ENCODE results near the gene PCYOX1L. TPM values are rescaled to one million over a fixed set of nuclear protein-coding genes. Genes with fewer than 3 reads are reported as not detected.

PCYOX1L gene
- total RNA-seq, 1 experiment from 2014 or later = 7.0 TPM

GRCh38 chr5:149363358-149363757, 5.5 kb downstream of the PCYOX1L start:
- Histone ChIP-seq H3K36me3 (ENCODE audit: control insufficient read depth, insufficient read depth, low read length) (no peaks in the 10 kb centered on the region), H3K4me3 (ENCODE audit: low read depth in 2 of 2, low read length in 2 of 2) (no peak overlapping the region), H3K27me3 (ENCODE audit: control insufficient read depth, insufficient read depth, low read length) (no peaks in the 10 kb centered on the region), H3K9me3 (ENCODE audit: control insufficient read depth, insufficient read depth, low read depth, low read length) (no peaks in the 10 kb centered on the region), H3K4me1 (ENCODE audit: control insufficient read depth, insufficient read depth, low read length) (peaks cover 6% of the 10 kb centered on the region), H3K27ac (ENCODE audit: low read length) (no peak overlapping the region)
- TF ChIP-seq CTCF (IDR thresholded peaks at IDR 0.05) (no peak), SIN3A (IDR thresholded peaks at IDR 0.05; ENCODE audit: borderline replicate concordance, insufficient read depth, low read depth, low read length) (no peak), REST (IDR thresholded peaks at IDR 0.05; ENCODE audit: insufficient read depth in 1 of 2, low read depth in 2 of 2, low read length in 1 of 2) (no peak), POLR2AphosphoS5 (IDR thresholded peaks at IDR 0.05; ENCODE audit: low read depth, low read length) (no peak), TCF7L2 (IDR thresholded peaks at IDR 0.05; ENCODE audit: low read depth, low read length) (no peak)
- no peak for DNase-seq (ENCODE audit: low read depth, low spot score)
- in situ Hi-C loops (cut with HindIII; ENCODE audit: low pct_unique_long_range_greater_than_20kb, low sequenced_read_pairs) (no loop called here), intact Hi-C loops (cut with micrococcal nuclease; ENCODE audit: unreplicated experiment) (no loop called here)
- POLR2A ChIA-PET = no interaction called here
- ATAC-seq = no peak
- no TSS peak for BruUV-seq (replicated peaks)
- CTCF ChIA-PET = no interaction called here

- POLR2A ChIA-PET = no interaction called here
- CTCF ChIA-PET = no interaction called here
- BruUV-seq (replicated peaks) = no TSS peak
- Histone ChIP-seq H3K9me3 (ENCODE audit: control insufficient read depth, insufficient read depth, low read depth, low read length) (no peaks in the 10 kb centered on the region), H3K4me3 (ENCODE audit: low read depth in 2 of 2, low read length in 2 of 2) (no peak overlapping the region), H3K36me3 (ENCODE audit: control insufficient read depth, insufficient read depth, low read length) (no peaks in the 10 kb centered on the region), H3K27ac (ENCODE audit: low read length) (no peak overlapping the region), H3K27me3 (ENCODE audit: control insufficient read depth, insufficient read depth, low read length) (no peaks in the 10 kb centered on the region), H3K4me1 (ENCODE audit: control insufficient read depth, insufficient read depth, low read length) (no peaks in the 10 kb centered on the region)
- DNase-seq (ENCODE audit: low read depth, low spot score) (no peak), ATAC-seq (no peak)
- TF ChIP-seq SIN3A (IDR thresholded peaks at IDR 0.05; ENCODE audit: borderline replicate concordance, insufficient read depth, low read depth, low read length) = no peak
- no peak for TF ChIP-seq REST (IDR thresholded peaks at IDR 0.05; ENCODE audit: insufficient read depth in 1 of 2, low read depth in 2 of 2, low read length in 1 of 2)
- TF ChIP-seq CTCF (IDR thresholded peaks at IDR 0.05) = no peak
- TF ChIP-seq TCF7L2 (IDR thresholded peaks at IDR 0.05; ENCODE audit: low read depth, low read length) = no peak
- TF ChIP-seq POLR2AphosphoS5 (IDR thresholded peaks at IDR 0.05; ENCODE audit: low read depth, low read length) = no peak
- in situ Hi-C loops (cut with HindIII; ENCODE audit: low pct_unique_long_range_greater_than_20kb, low sequenced_read_pairs) (no loop called here), intact Hi-C loops (cut with micrococcal nuclease; ENCODE audit: unreplicated experiment) (no loop called here)
Measured at GRCh38 chr5:149363936-149364335, 6.1 kb downstream of the PCYOX1L start.
